Measurements from ENCODE around the gene THAP3. TPM values are rescaled to one million over a fixed set of nuclear protein-coding genes. Genes with fewer than 3 reads are reported as not detected.

The THAP3 gene
- total and polyA plus RNA-seq, 2 of the 8 experiments (the other 6 are each of a cell fraction or from before 2014, with no cell fraction given), result 8.2 to 15.3 TPM

- TF ChIP-seq JUND (IDR thresholded peaks at IDR 0.05; ENCODE audit: low read length), result no peak
- TF ChIP-seq RBBP5 (IDR thresholded peaks at IDR 0.05; ENCODE audit: borderline replicate concordance, low read depth, low read length), result no peak
- no peak for TF ChIP-seq HDAC2 (IDR thresholded peaks at IDR 0.05; ENCODE audit: borderline replicate concordance in 1 of 2, low read depth in 2 of 2, low read length in 2 of 2)
- no peak for TF ChIP-seq TAF1 (IDR thresholded peaks at IDR 0.05; ENCODE audit: low read depth, low read length)
- TF ChIP-seq CBX8 (IDR thresholded peaks at IDR 0.05; ENCODE audit: borderline replicate concordance, low read depth, low read length), result no peak
- TF ChIP-seq CREB1 (IDR thresholded peaks at IDR 0.05), result no peak
- no peak for TF ChIP-seq CHD2 (IDR thresholded peaks at IDR 0.05; ENCODE audit: low read length)
Observed at GRCh38 chr1:6581561-6582305, 42.9 kb upstream of the THAP3 start (continued).

Measured in H1 (cell line).